Left lung (tissue), 10 donors: ENCODE data around the gene PRKN. TPM values are rescaled to one million over a fixed set of nuclear protein-coding genes. Genes with fewer than 3 reads are reported as not detected.
A peak's percentile ranks its signal among the peaks of the same experiment; 100 is the strongest.

Source experiments
- ATAC-seq: fragments of 200-7000 bp; cut with Tn5 transposase; one replicate; pipeline ENCODE4 v1.9.1; 2020; ENCODE audit warnings: moderate library complexity
- DNase-seq, 4 donors: peaks; one replicate each; pipeline ENCODE4 v3.0.0-alpha.2; 2013 to 2020
- H3K27ac ChIP-seq, 2 donors: fragments of 200-600 bp; sonication (generic) in 1 of 2; one replicate each; pipeline versions ENCODE4 v1.5.0 to v1.8.0; 2020 to 2021
- H3K27me3 ChIP-seq, 2 donors: fragments of 200-600 bp; sonication (generic) in 1 of 2; one replicate each; pipeline versions ENCODE4 v1.5.0 to v1.8.0; 2020 to 2021
- H3K36me3 ChIP-seq, 2 donors: fragments of 200-600 bp; sonication (generic) in 1 of 2; one replicate each; pipeline versions ENCODE4 v1.5.0 to v1.8.0; 2020 to 2021
- H3K4me1 ChIP-seq, 2 donors: fragments of 200-600 bp; one replicate each; pipeline ENCODE4 v1.8.0; 2021
- H3K4me3 ChIP-seq, 2 donors: fragments of 200-600 bp; sonication (generic) in 1 of 2; one replicate each; pipeline versions ENCODE4 v1.5.0 to v1.8.0; 2020 to 2021; ENCODE audit warnings: mild to moderate bottlenecking in 1 of 2
- H3K9me3 ChIP-seq, 2 donors: fragments of 200-600 bp; sonication (generic) in 1 of 2; one replicate each; pipeline versions ENCODE4 v1.5.0 to v1.8.0; 2020 to 2021
- CTCF ChIP-seq, 2 donors: fragments of 200-600 bp; sonication (generic) in 1 of 2; IDR thresholded peaks; one replicate each; pipeline versions ENCODE4 v1.5.0 to v1.8.0; 2021; ENCODE audit warnings: antibody characterized with exemption in 2 of 2
- intact Hi-C, 2 donors: fragments of 100-400 bp; cut with DNase I; formaldehyde crosslinking; loops; one replicate each; pipeline versions ENCODE4 v1.11.2 to v1.14.2; 2022
- polyA plus RNA-seq, 6 donors: library from polyadenylated mRNA; unstranded; fragments of 120-200 nt; gene quantifications; one replicate each; pipeline ENCODE4 v1.2.1, GENCODE V29; 2013; ENCODE audit not compliant: insufficient read length in 6 of 6
- total RNA-seq, 2 donors: library from RNA; stranded (reverse); fragmentation: NEBNext Ultra II Directional; extraction: Animal tissue kit (Norgen Biotek cat#: 25700); gene quantifications; one replicate each; pipeline ENCODE4 v1.2.1, GENCODE V29; 2021
- donor health status: DM: no; HTN: yes; CAD: no.
- donor health status: DM: no; HTN: no; CAD: no.

PRKN gene
- total and polyA plus RNA-seq, 8 donors, result 1.9 to 4.3 (median 2.5) TPM

- no peaks in the 10 kb centered on the region for H3K27me3 ChIP-seq
- ATAC-seq (no peak), DNase-seq (no peak)
- no peak overlapping the region for H3K27ac ChIP-seq
- no peaks in the 10 kb centered on the region for H3K36me3 ChIP-seq
- no peak overlapping the region for H3K4me3 ChIP-seq
- no peak for TF ChIP-seq CTCF (IDR thresholded peaks at IDR 0.05)
- intact Hi-C loops, result no loop called here
- no peaks in the 10 kb centered on the region for H3K4me1 ChIP-seq
- H3K9me3 ChIP-seq, result no peaks in the 10 kb centered on the region
These were observed 879.9 kb downstream of the PRKN start for GRCh38 chr6:161847628-161848027.

GRCh38 chr6:161844804-161845203 lies 882.8 kb downstream of the PRKN start:
- Histone ChIP-seq H3K36me3 (no peaks in the 10 kb centered on the region), H3K9me3 (no peaks in the 10 kb centered on the region), H3K27ac (no peak overlapping the region), H3K4me1 (no peaks in the 10 kb centered on the region), H3K27me3 (no peaks in the 10 kb centered on the region), H3K4me3 (no peak overlapping the region)
- TF ChIP-seq CTCF (IDR thresholded peaks at IDR 0.05), result no peak
- intact Hi-C loops, result no loop called here
- no peak for ATAC-seq
- DNase-seq, result no peak

- H3K36me3 ChIP-seq, result no peaks in the 10 kb centered on the region
- no peaks in the 10 kb centered on the region for H3K4me1 ChIP-seq
- DNase-seq (no peak), ATAC-seq (no peak)
- H3K4me3 ChIP-seq, result no peak overlapping the region
- H3K27me3 ChIP-seq, result no peaks in the 10 kb centered on the region
- H3K27ac ChIP-seq, result no peak overlapping the region
- no peak for TF ChIP-seq CTCF (IDR thresholded peaks at IDR 0.05)
- H3K9me3 ChIP-seq, result no peaks in the 10 kb centered on the region
- intact Hi-C loops, result no loop called here
These were observed 884.5 kb downstream of the PRKN start for GRCh38 chr6:161843066-161843465.

- DNase-seq (no peak), ATAC-seq (no peak)
- H3K27me3 ChIP-seq, result no peaks in the 10 kb centered on the region
- no peak overlapping the region for H3K4me3 ChIP-seq
- H3K9me3 ChIP-seq, result no peaks in the 10 kb centered on the region
- intact Hi-C loops, result no loop called here
- no peak for TF ChIP-seq CTCF (IDR thresholded peaks at IDR 0.05)
- H3K4me1 ChIP-seq, result no peaks in the 10 kb centered on the region
- no peaks in the 10 kb centered on the region for H3K36me3 ChIP-seq
- H3K27ac ChIP-seq, result no peak overlapping the region
These were observed 887.2 kb downstream of the PRKN start for GRCh38 chr6:161840380-161840779.

- Histone ChIP-seq H3K36me3 (no peaks in the 10 kb centered on the region), H3K27ac (no peak overlapping the region), H3K4me1 (no peaks in the 10 kb centered on the region), H3K9me3 (no peaks in the 10 kb centered on the region), H3K27me3 (no peaks in the 10 kb centered on the region), H3K4me3 (no peak overlapping the region)
- no peak for TF ChIP-seq CTCF (IDR thresholded peaks at IDR 0.05)
- peak in 1 of 4 donors; percentile 71 for DNase-seq
- ATAC-seq, result no peak
- intact Hi-C loops, result no loop called here
These were observed 889.1 kb downstream of the PRKN start for GRCh38 chr6:161838306-161839035.
